ENCODE data around the gene SLC18A3. TPM values are rescaled to one million over a fixed set of nuclear protein-coding genes. Genes with fewer than 3 reads are reported as not detected.

Gene SLC18A3
- total RNA-seq (2014; rRNA removed; shearing (Covaris generic)) = not detected in 2 replicates

GRCh38 chr10:49610114-49610457 is at the start of gene SLC18A3:
TSS of gene SLC18A3 (plus strand) at chr10:49610310. CDS start at chr10:49610741, 431 bp downstream.
- DNase-seq (ENCODE audit: low spot score) = no peak

- DNase-seq (ENCODE audit: low spot score) = no peak
These were observed 49.6 kb upstream of the SLC18A3 start for GRCh38 chr10:49560526-49560925.

- DNase-seq (ENCODE audit: low spot score) = no peak
These were observed 47.2 kb upstream of the SLC18A3 start for GRCh38 chr10:49562893-49563292.

- no peak for DNase-seq (ENCODE audit: low spot score)
These were observed 45.6 kb upstream of the SLC18A3 start for GRCh38 chr10:49564461-49565009.

GRCh38 chr10:49567810-49568209 is 42.3 kb upstream of the SLC18A3 start:
- DNase-seq (ENCODE audit: low spot score) = no peak

- no peak for DNase-seq (ENCODE audit: low spot score)
These were observed 41.9 kb upstream of the SLC18A3 start for GRCh38 chr10:49568235-49568634.

- no peak for DNase-seq (ENCODE audit: low spot score)
These were observed 41.0 kb upstream of the SLC18A3 start for GRCh38 chr10:49569031-49569631.

GRCh38 chr10:49571388-49571787 is 38.7 kb upstream of the SLC18A3 start:
- DNase-seq (ENCODE audit: low spot score) = no peak

GRCh38 chr10:49572594-49573114 is 37.5 kb upstream of the SLC18A3 start:
- DNase-seq (ENCODE audit: low spot score) = no peak

GRCh38 chr10:49575489-49576072 is 34.5 kb upstream of the SLC18A3 start:
- DNase-seq (ENCODE audit: low spot score) = no peak

- no peak for DNase-seq (ENCODE audit: low spot score)
These were observed 32.8 kb upstream of the SLC18A3 start for GRCh38 chr10:49577182-49577925.

GRCh38 chr10:49578392-49578791 is 31.7 kb upstream of the SLC18A3 start:
- no peak for DNase-seq (ENCODE audit: low spot score)

- DNase-seq (ENCODE audit: low spot score) = no peak
These were observed 30.5 kb upstream of the SLC18A3 start for GRCh38 chr10:49579621-49580020.

GRCh38 chr10:49585387-49585786 is 24.7 kb upstream of the SLC18A3 start:
- DNase-seq (ENCODE audit: low spot score) = no peak

- DNase-seq (ENCODE audit: low spot score) = no peak
These were observed 22.1 kb upstream of the SLC18A3 start for GRCh38 chr10:49587981-49588380.

GRCh38 chr10:49592726-49593563 is 17.2 kb upstream of the SLC18A3 start:
- peak; percentile 55 for DNase-seq (ENCODE audit: low spot score)

GRCh38 chr10:49593564-49593875 is 16.6 kb upstream of the SLC18A3 start:
- DNase-seq (ENCODE audit: low spot score) = no peak

GRCh38 chr10:49593998-49594397 is 16.1 kb upstream of the SLC18A3 start:
- no peak for DNase-seq (ENCODE audit: low spot score)

GRCh38 chr10:49594594-49594993 is 15.5 kb upstream of the SLC18A3 start:
- DNase-seq (ENCODE audit: low spot score) = peak; percentile 64

GRCh38 chr10:49595003-49595712 is 15.0 kb upstream of the SLC18A3 start:
- no peak for DNase-seq (ENCODE audit: low spot score)

Data from H4 (cell line).